ENCODE data around the gene PANK1. TPM values are rescaled to one million over a fixed set of nuclear protein-coding genes. Genes with fewer than 3 reads are reported as not detected.

The PANK1 gene
- total and polyA plus RNA-seq, 3 experiments from 2014 or later: 0.16 to 4.9 (median 3.7) TPM

- CTCF ChIA-PET: no interaction called here
- H3K27ac Mint-ChIP-seq: no peak overlapping the region
- H3K27ac ChIP-seq (ENCODE audit: low read depth, low read length): no peak overlapping the region
Measured at GRCh38 chr10:89643431-89643811, 1.6 kb downstream of the PANK1 start.

GRCh38 chr10:89642193-89642592 is 2.8 kb downstream of the PANK1 start:
- no peak for DNase-seq
- CTCF ChIA-PET: no interaction called here
- Histone ChIP-seq H3K36me3 (ENCODE audit: insufficient read depth, low read length) (no peaks in the 10 kb centered on the region), H3K27ac (ENCODE audit: low read depth, low read length) (no peak overlapping the region), H3K27me3 (ENCODE audit: insufficient read depth, low read length, poor library complexity, severe bottlenecking) (no peaks in the 10 kb centered on the region), H3K9me3 (ENCODE audit: low read length) (no peaks in the 10 kb centered on the region), H3K4me1 (ENCODE audit: insufficient read depth, low read length) (peaks cover 6% of the 10 kb centered on the region), H3K4me3 (ENCODE audit: low read length) (no peak overlapping the region)
- POLR2A ChIA-PET: no interaction called here
- H3K36me3 Mint-ChIP-seq: peaks cover 0 to 2% (median 0%) of the 10 kb centered on the region in 3 donors
- no peak overlapping the region for H3K4me3 Mint-ChIP-seq
- H3K4me1 Mint-ChIP-seq: peaks cover 8 to 9% (median 8%) of the 10 kb centered on the region in 3 donors
- H3K9me3 Mint-ChIP-seq: no peaks in the 10 kb centered on the region
- H3K27me3 Mint-ChIP-seq: peaks cover 6 to 10% of the 10 kb centered on the region in 2 donors
- no peak overlapping the region for H3K27ac Mint-ChIP-seq

More at GRCh38 chr10:89643431-89643811, 1.6 kb downstream of the PANK1 start:
- peaks cover 0 to 2% (median 0%) of the 10 kb centered on the region in 3 donors for H3K36me3 Mint-ChIP-seq
- H3K27me3 ChIP-seq (ENCODE audit: insufficient read depth, low read length, poor library complexity, severe bottlenecking): no peaks in the 10 kb centered on the region
- H3K4me3 Mint-ChIP-seq: peak overlapping the region in 1 of 7 donors; percentile 24
- no peaks in the 10 kb centered on the region for H3K9me3 ChIP-seq (ENCODE audit: low read length)
- H3K36me3 ChIP-seq (ENCODE audit: insufficient read depth, low read length): no peaks in the 10 kb centered on the region
- H3K27me3 Mint-ChIP-seq: peaks cover 12 to 22% of the 10 kb centered on the region in 2 donors
- H3K4me1 Mint-ChIP-seq: peaks cover 8 to 9% (median 8%) of the 10 kb centered on the region in 3 donors
- peak overlapping the region; percentile 64 for H3K4me3 ChIP-seq (ENCODE audit: low read length)
- peaks cover 6% of the 10 kb centered on the region for H3K4me1 ChIP-seq (ENCODE audit: insufficient read depth, low read length)
- no peak for DNase-seq
- H3K9me3 Mint-ChIP-seq: no peaks in the 10 kb centered on the region
- POLR2A ChIA-PET: interaction anchor here (1.3 kb wide), 1 partner anchor 58 kb away, joined by 5 read pairs; the partner anchor contains the start of gene KIF20B

GRCh38 chr10:89640241-89640640 is 4.8 kb downstream of the PANK1 start:
- H3K36me3 Mint-ChIP-seq: peaks cover 0 to 2% (median 0%) of the 10 kb centered on the region in 3 donors
- peaks cover 3 to 4% (median 3%) of the 10 kb centered on the region in 3 donors for H3K4me1 Mint-ChIP-seq
- H3K4me1 ChIP-seq (ENCODE audit: insufficient read depth, low read length): no peaks in the 10 kb centered on the region
- no peaks in the 10 kb centered on the region for H3K36me3 ChIP-seq (ENCODE audit: insufficient read depth, low read length)
- H3K27ac ChIP-seq (ENCODE audit: low read depth, low read length): no peak overlapping the region
- no peak overlapping the region for H3K4me3 Mint-ChIP-seq
- POLR2A ChIA-PET: no interaction called here
- H3K9me3 Mint-ChIP-seq: no peaks in the 10 kb centered on the region
- DNase-seq: no peak
- H3K4me3 ChIP-seq (ENCODE audit: low read length): no peak overlapping the region
- CTCF ChIA-PET: interaction anchor here (1.3 kb wide), 1 partner anchor 61 kb away, joined by 3 read pairs; the partner anchor contains the start of gene KIF20B
- no peak overlapping the region for H3K27ac Mint-ChIP-seq
- H3K27me3 ChIP-seq (ENCODE audit: insufficient read depth, low read length, poor library complexity, severe bottlenecking): no peaks in the 10 kb centered on the region
- H3K27me3 Mint-ChIP-seq: peaks cover under 1 to 2% of the 10 kb centered on the region in 2 donors
- no peaks in the 10 kb centered on the region for H3K9me3 ChIP-seq (ENCODE audit: low read length)

DNA sequence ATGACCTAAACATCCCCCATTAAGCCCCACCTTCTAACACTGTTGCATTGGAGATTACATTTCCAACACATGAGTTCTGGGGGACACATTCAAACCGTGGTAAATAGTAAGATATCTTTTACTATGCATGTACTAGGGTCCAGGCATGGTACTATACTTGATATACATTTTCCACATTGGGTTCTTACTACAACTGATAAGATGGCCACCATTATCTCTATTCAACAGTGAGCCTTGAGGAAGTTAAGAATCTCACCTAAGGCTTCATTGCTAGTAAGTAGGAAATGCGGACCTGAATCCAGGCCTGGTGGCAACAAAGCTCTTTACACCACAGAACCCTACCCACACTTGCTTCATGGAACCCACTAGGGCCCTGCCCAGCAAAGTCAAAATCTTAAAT is 5.7 kb downstream of the PANK1 start:
- H3K4me3 Mint-ChIP-seq: no peak overlapping the region

DNA sequence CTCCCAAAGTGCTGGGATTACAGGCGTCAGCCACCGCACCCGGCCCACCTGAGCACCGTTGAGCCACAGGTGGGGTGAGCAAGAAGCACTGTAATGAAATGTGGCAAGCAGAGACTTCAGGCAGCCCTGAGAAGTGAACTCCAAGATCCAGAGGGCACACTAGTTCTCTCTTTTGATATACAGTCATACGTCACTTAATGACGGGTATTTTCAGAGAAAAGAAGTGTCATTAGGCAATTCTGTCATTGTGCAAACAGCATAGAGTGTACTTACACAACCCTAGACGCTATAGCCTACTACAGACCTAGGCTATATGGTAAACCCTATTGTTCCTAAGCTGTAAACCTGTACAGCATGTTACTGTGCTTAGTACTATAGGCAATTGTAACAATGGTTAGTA is 7.9 kb downstream of the PANK1 start:
- no peaks in the 10 kb centered on the region for H3K36me3 ChIP-seq (ENCODE audit: insufficient read depth, low read length)
- peak overlapping the region in 1 of 8 donors; percentile 52 for H3K27ac Mint-ChIP-seq
- no peak for DNase-seq
- no peak overlapping the region for H3K27ac ChIP-seq (ENCODE audit: low read depth, low read length)
- H3K9me3 Mint-ChIP-seq: no peaks in the 10 kb centered on the region
- ChIA-PET POLR2A (no interaction called here), CTCF (no interaction called here)
- no peaks in the 10 kb centered on the region for H3K36me3 Mint-ChIP-seq
- H3K4me3 ChIP-seq (ENCODE audit: low read length): no peak overlapping the region
- H3K27me3 ChIP-seq (ENCODE audit: insufficient read depth, low read length, poor library complexity, severe bottlenecking): no peaks in the 10 kb centered on the region
- no peaks in the 10 kb centered on the region for H3K4me1 ChIP-seq (ENCODE audit: insufficient read depth, low read length)
- no peaks in the 10 kb centered on the region for H3K9me3 ChIP-seq (ENCODE audit: low read length)
- H3K4me3 Mint-ChIP-seq: no peak overlapping the region
- no peaks in the 10 kb centered on the region for H3K4me1 Mint-ChIP-seq
- no peaks in the 10 kb centered on the region for H3K27me3 Mint-ChIP-seq

More for the DNA sequence above, 5.7 kb downstream of the PANK1 start:
- Histone ChIP-seq H3K9me3 (ENCODE audit: low read length) (no peaks in the 10 kb centered on the region), H3K4me1 (ENCODE audit: insufficient read depth, low read length) (no peaks in the 10 kb centered on the region), H3K27ac (ENCODE audit: low read depth, low read length) (no peak overlapping the region), H3K36me3 (ENCODE audit: insufficient read depth, low read length) (no peaks in the 10 kb centered on the region), H3K4me3 (ENCODE audit: low read length) (no peak overlapping the region), H3K27me3 (ENCODE audit: insufficient read depth, low read length, poor library complexity, severe bottlenecking) (no peaks in the 10 kb centered on the region)
- no peaks in the 10 kb centered on the region for H3K9me3 Mint-ChIP-seq
- no peak for DNase-seq
- ChIA-PET CTCF (no interaction called here), POLR2A (no interaction called here)
- H3K27ac Mint-ChIP-seq: no peak overlapping the region
- H3K27me3 Mint-ChIP-seq: no peaks in the 10 kb centered on the region
- peaks cover 0 to 2% (median 0%) of the 10 kb centered on the region in 3 donors for H3K4me1 Mint-ChIP-seq
- no peaks in the 10 kb centered on the region for H3K36me3 Mint-ChIP-seq

DNA sequence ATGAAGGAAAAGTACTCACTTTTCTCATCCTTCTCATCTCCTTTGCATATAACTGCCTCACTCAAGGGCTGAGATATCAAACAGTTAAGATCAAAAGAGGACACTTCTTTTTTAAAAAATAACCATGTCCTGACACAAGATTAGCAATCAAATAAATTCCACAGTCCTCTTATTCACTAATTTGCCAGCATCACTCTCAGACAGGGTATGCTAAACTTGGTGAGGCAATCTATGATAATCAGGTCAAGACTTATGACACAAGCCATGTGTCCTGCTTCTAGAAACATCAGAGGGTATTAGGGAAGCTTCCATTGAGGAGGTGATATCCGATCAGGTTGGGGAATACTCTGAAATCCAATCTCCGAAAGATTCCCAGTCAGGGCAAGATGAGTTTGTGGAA is 10.4 kb downstream of the PANK1 start:
- H3K36me3 Mint-ChIP-seq: no peaks in the 10 kb centered on the region
- H3K27ac Mint-ChIP-seq: no peak overlapping the region
- Histone ChIP-seq H3K27me3 (ENCODE audit: insufficient read depth, low read length, poor library complexity, severe bottlenecking) (no peaks in the 10 kb centered on the region), H3K36me3 (ENCODE audit: insufficient read depth, low read length) (no peaks in the 10 kb centered on the region), H3K9me3 (ENCODE audit: low read length) (no peaks in the 10 kb centered on the region), H3K4me3 (ENCODE audit: low read length) (no peak overlapping the region), H3K4me1 (ENCODE audit: insufficient read depth, low read length) (no peaks in the 10 kb centered on the region), H3K27ac (ENCODE audit: low read depth, low read length) (no peak overlapping the region)
- CTCF ChIA-PET: no interaction called here
- no peaks in the 10 kb centered on the region for H3K9me3 Mint-ChIP-seq
- DNase-seq: no peak
- H3K4me1 Mint-ChIP-seq: no peaks in the 10 kb centered on the region
- H3K27me3 Mint-ChIP-seq: no peaks in the 10 kb centered on the region
- POLR2A ChIA-PET: no interaction called here
- H3K4me3 Mint-ChIP-seq: no peak overlapping the region

GRCh38 chr10:89633484-89633883 is 11.6 kb downstream of the PANK1 start:
- Histone ChIP-seq H3K4me3 (ENCODE audit: low read length) (no peak overlapping the region), H3K27me3 (ENCODE audit: insufficient read depth, low read length, poor library complexity, severe bottlenecking) (no peaks in the 10 kb centered on the region), H3K4me1 (ENCODE audit: insufficient read depth, low read length) (no peaks in the 10 kb centered on the region), H3K9me3 (ENCODE audit: low read length) (no peaks in the 10 kb centered on the region), H3K27ac (ENCODE audit: low read depth, low read length) (no peak overlapping the region), H3K36me3 (ENCODE audit: insufficient read depth, low read length) (no peaks in the 10 kb centered on the region)
- H3K4me1 Mint-ChIP-seq: no peaks in the 10 kb centered on the region
- no peak overlapping the region for H3K27ac Mint-ChIP-seq
- no peaks in the 10 kb centered on the region for H3K27me3 Mint-ChIP-seq
- no peaks in the 10 kb centered on the region for H3K36me3 Mint-ChIP-seq
- CTCF ChIA-PET: no interaction called here
- H3K9me3 Mint-ChIP-seq: no peaks in the 10 kb centered on the region
- POLR2A ChIA-PET: no interaction called here
- no peak for DNase-seq
- no peak overlapping the region for H3K4me3 Mint-ChIP-seq

GRCh38 chr10:89632824-89633223 is 12.2 kb downstream of the PANK1 start:
- ChIA-PET POLR2A (no interaction called here), CTCF (no interaction called here)
- H3K9me3 Mint-ChIP-seq: no peaks in the 10 kb centered on the region
- H3K4me3 Mint-ChIP-seq: no peak overlapping the region
- H3K27me3 Mint-ChIP-seq: no peaks in the 10 kb centered on the region
- no peak overlapping the region for H3K4me3 ChIP-seq (ENCODE audit: low read length)
- H3K9me3 ChIP-seq (ENCODE audit: low read length): no peaks in the 10 kb centered on the region
- H3K27ac Mint-ChIP-seq: no peak overlapping the region
- no peak overlapping the region for H3K27ac ChIP-seq (ENCODE audit: low read depth, low read length)
- no peaks in the 10 kb centered on the region for H3K4me1 ChIP-seq (ENCODE audit: insufficient read depth, low read length)
- no peaks in the 10 kb centered on the region for H3K27me3 ChIP-seq (ENCODE audit: insufficient read depth, low read length, poor library complexity, severe bottlenecking)
- no peaks in the 10 kb centered on the region for H3K36me3 Mint-ChIP-seq
- no peak for DNase-seq
- H3K4me1 Mint-ChIP-seq: no peaks in the 10 kb centered on the region
- no peaks in the 10 kb centered on the region for H3K36me3 ChIP-seq (ENCODE audit: insufficient read depth, low read length)

- H3K27ac Mint-ChIP-seq: no peak overlapping the region
- no peak overlapping the region for H3K4me3 Mint-ChIP-seq
- ChIA-PET CTCF (no interaction called here), POLR2A (no interaction called here)
- H3K27me3 ChIP-seq (ENCODE audit: insufficient read depth, low read length, poor library complexity, severe bottlenecking): no peaks in the 10 kb centered on the region
- no peaks in the 10 kb centered on the region for H3K36me3 ChIP-seq (ENCODE audit: insufficient read depth, low read length)
- peaks cover 0 to 2% (median 0%) of the 10 kb centered on the region in 5 donors for H3K9me3 Mint-ChIP-seq
- H3K4me1 Mint-ChIP-seq: peaks cover 0 to 5% (median 0%) of the 10 kb centered on the region in 3 donors
- H3K27ac ChIP-seq (ENCODE audit: low read depth, low read length): no peak overlapping the region
- no peak overlapping the region for H3K4me3 ChIP-seq (ENCODE audit: low read length)
- H3K9me3 ChIP-seq (ENCODE audit: low read length): no peaks in the 10 kb centered on the region
- H3K4me1 ChIP-seq (ENCODE audit: insufficient read depth, low read length): no peaks in the 10 kb centered on the region
- DNase-seq: no peak
- peaks cover 2 to 7% of the 10 kb centered on the region in 2 donors for H3K27me3 Mint-ChIP-seq
- peaks cover 0 to 2% (median 0%) of the 10 kb centered on the region in 3 donors for H3K36me3 Mint-ChIP-seq
Measured at GRCh38 chr10:89627830-89628229, 17.2 kb downstream of the PANK1 start.

All from CD8-positive, alpha-beta memory T cell (primary cell).